ENCODE results near the gene ZNF611.
"Not testable (repeated sequence)": the region's sequence is repeated elsewhere in the genome, so short reads cannot be mapped to it uniquely, and the experiment has no call there.

Gene ZNF611

DNA sequence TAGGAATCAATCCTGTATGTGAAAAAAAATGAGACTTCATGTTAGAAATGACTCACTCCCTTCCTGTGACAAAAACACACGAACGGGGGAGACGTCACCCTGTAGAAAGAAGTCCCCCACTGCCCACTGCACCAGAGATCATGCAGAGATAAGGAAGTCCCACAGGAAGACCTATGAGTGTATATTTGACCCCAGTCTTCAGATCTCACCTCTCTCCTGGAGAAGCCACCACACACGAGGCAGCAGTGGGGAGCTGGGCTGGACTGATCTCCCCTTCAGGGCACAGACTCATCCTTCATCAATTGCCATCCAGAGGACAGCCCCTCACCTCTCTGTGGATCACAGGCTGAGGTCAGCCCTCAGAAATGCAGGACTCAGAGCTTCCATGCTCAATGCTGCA, 18.9 kb downstream of the ZNF611 start:
- not testable (repeated sequence) for DNase-seq

DNA sequence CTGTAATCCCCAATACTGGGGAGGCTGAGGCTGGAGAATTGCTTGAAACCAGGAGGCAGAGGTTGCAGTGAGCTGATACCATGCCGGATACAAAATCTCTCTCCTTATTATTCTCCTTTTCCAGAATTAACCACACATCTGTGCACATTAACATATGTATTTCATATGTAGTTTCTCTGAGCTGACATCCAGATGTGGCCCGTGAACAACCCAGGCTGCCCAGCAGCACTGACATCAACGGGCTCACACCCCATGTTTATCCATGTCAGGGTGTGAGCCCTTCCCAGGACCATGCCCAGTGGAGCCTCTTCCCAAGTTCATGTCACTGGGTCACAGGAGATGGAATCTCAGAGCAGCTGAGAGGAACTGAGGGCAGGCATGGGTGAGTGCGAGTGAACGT, 19.5 kb downstream of the ZNF611 start:
- not testable (repeated sequence) for DNase-seq

DNA sequence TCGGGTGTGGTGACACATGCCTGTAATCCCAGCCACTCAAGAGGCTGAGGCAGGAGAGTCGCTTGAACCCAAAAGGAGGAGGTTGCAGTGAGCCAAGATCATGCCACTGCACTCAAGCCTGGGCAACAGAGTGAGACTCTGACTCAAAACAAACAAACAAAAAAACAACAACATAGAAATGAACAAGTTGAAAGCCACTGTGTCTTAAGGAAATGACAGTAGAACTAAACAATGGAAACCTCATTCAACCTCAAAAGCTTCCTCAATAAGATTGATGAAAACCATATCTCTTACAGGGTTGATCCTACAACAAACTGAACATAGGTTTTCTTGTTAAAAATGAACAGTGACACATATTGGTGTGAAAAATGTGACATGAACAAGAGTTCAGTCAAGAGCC, 21.8 kb downstream of the ZNF611 start:
- DNase-seq = not testable (repeated sequence)

DNA sequence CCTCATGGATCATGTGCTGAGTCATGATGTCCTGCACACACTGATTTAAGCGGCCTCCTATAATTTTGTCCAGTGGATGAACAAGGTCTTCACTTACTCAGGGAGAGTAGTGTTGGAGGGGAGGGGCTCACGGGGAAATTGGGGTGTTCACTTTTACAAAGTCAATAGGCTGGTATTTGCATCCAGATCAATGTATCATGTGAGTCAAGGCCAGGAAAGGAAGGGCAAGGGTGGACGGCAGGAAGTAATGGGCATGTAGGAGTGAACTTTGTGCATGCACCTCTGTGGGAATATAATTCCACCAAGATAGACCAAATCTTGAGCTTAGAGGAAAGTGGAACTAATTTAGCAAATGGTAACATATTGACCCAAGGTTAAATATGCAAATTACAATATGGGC, 23.2 kb downstream of the ZNF611 start:
- DNase-seq = not testable (repeated sequence)

DNA sequence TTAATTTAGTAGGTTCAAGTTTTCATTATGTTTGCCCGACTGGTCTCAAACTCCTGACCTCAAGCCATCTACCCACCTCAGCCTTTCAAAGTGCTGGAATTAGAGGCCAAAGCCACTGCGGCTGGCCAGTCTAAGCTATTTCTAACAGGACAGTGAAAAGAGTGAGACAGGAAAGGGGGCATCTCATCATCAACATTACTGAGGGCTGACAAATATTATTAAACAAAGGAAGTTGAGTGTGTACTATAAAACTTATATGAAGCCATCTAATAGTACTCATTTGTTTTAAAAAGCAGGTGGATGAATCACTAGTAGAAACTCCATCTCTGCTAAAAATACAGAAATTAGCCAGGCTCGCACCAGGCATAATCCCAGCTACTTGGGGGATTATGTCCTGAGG, 24.3 kb downstream of the ZNF611 start:
- DNase-seq = no peak

DNA sequence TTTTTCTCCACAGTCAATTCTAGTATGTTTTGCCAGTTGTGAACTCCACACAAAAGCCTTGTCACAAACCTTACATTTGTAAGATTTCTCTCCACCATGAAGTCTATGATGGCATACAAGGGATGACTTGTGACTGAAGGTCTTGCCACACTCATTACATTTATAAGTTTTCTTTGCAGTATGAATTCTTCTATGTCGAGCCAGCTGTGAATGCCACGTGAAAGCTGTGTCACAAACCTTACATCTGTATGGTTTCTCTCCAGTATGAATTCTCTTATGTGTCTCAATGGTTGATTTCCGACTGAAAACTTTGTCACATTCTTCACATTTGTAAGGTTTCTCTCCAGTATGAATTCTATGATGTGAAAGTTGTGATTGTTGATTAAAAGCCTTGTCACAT, 29.2 kb downstream of the ZNF611 start:
- DNase-seq = not testable (repeated sequence)

DNA sequence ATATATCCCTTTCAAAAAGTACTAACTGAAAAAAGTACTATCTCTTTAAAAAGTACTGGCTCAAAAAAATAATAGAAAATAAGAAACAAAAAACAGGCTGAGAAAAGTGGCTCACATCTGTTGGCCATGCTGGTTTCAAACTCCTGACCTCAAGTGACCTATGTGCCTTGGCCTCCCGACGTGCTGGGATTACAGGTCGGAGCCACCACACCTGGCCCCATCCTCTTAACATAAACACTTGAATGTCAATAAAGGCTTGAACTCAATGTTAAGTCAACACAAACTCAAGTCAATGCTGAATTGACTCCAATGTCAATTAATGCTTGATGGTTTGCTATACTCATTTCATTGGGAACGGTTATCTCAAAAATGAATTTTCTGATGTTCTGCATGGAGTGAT, 30.9 kb downstream of the ZNF611 start:
- no peak for DNase-seq

DNA sequence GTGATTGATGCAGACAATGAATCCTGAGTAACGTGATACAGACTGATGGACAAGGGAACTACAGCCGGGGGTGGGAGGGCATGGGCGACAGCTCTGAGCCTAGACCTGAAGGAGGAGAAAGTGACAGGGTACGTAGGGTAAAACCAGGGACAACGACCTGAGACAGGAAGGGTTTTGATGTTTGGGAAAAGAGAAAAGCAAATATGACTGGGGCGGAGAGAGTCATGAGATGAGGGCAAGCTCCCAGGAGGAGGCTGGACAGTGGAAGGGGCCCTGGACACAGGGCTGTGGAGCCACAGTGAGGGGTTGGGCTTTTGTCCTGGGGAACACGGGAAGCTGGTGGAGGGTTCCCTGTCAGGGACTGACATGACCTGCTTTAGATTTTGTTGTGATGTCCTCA, 34.2 kb downstream of the ZNF611 start:
- no peak for DNase-seq

DNA sequence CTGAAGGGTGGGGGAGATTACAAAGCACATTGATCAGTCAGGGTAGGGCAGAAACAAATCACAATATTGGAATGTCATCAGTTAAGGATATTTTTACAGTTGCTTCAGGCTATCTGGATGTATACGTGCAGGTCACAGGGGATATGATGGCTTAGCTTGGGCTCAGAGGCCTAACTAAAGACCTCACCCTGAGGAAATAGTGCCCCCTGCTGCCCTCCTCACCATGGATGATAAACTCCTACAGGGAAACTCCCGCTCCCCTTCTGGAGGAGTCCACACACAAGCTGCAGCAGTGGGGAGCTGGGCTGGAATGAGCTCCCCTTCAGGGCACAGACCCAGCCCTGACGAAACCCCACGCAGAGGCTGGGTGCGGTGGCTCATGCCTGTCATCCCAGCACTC, 35.3 kb downstream of the ZNF611 start:
- DNase-seq = not testable (repeated sequence)

DNA sequence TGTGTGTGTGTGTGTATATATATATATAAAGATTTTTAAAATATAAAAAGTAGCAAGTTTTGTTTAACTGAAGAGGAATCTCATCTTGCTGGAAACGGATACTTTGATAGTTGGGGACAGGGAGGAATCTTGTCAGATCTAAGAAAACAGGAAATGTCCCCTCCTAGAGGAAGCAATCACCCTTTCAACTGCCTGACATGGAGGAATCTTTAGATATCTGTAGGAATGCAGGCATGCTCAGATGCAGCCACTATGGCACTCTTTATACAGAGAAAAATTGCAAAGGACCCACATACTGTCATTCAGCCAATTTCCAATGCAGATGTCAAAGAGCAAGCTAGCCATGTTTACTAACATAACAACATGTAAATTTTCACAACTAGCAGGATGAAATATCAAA, 38.8 kb downstream of the ZNF611 start:
- no peak for DNase-seq

DNA sequence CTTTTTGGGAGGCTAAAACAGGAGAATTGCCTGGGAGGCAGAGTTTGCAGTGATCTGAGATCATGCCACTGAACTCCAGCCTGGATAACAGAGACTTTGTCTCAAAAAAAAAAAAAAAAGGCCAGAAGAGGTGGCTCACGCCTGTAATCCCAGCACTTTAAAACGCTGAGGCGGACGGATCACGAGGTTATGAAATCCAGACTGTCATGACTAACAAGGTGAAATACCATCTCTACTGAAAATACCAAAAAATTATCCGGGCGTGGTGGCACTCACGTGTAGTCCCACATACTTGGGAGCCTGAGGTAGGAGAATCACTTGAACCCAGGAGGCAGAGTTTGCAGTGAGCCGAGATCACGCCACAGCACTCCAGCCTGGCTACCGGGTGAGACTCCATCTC, 39.9 kb downstream of the ZNF611 start:
- DNase-seq = no peak

DNA sequence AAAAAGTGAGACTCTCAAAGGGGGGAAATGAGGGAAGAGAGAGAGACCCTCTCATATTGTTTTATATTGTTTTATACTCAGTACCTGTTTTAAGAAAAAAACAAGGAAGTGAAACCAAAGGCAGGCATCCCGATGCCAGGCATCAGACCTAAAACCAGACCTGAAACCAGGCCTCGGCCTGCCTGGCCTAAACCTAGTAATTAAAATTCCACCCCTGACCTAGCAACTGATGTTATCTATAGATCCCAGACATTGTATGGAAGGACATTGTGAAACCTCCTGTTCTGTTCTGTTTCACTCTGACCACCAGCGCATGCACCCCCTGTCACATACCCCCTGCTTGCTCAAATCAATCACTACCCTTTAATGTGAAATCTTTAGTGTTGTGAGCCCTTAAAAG, 40.6 kb downstream of the ZNF611 start:
- not testable (repeated sequence) for DNase-seq

DNA sequence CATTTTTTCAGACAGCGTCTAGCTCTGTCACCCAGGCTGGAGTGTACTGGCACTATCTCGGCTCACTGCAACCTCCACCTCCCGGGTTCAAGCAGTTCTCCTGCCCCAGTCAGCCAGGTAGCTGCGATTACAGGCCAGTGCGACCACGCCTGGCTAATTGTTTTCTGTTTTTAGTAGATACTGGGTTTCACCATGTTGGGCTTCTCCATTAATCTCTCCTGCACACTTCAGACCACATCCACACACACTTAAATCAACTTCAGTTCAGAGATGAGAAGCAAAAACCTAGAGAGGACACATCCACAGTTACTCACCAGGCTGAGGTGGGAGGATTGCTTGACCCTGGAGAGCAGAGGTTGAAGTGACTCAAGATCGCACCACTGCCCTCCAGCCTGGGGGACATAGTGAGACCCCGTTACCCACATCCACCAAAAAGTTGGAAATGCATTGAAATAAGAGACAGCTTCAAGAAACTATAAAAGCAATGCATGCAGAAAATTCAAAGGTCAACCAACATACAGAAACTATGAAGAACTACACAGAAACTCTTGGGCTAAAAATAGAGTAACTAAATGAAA, 42.3 kb downstream of the ZNF611 start:
- no peak for DNase-seq

DNA sequence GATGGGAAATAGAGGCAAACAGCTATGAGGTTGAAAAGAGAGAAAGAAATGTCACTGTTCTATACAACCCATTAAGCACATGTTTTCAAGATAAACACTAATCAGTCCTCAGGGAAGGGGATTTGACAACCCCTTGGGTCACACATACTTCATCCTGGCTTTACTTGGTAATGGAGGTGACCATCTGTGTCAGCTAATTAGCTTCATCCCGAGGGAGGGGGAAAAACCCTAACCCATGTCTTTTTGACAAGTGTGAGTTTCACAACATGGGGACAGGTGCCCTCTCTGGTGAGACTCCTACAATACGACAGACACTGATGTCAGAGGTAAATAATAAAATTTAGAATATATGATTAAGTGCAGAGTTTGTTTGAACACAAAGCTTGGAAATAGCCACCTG, 43.1 kb downstream of the ZNF611 start:
- DNase-seq = no peak

DNA sequence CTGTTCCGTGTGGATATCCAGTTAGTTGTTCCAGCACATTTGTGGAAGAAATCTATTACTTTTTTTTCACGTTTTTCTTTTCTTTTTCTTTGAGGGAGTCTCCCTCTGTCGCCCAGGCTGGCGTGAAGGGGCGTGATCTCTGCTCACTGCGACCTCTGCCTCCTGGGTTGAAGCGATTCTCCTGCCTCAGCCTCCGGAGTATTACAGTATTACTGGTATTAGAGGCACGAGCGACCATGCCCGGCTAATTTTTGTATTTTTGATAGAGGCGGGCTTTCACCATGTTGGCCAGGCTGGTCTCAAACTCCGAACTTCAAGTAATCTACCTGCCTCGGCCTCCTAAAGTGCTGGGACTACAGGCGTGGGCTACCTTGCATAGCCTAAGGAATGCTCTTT, 43.6 kb downstream of the ZNF611 start:
- DNase-seq = no peak

DNA sequence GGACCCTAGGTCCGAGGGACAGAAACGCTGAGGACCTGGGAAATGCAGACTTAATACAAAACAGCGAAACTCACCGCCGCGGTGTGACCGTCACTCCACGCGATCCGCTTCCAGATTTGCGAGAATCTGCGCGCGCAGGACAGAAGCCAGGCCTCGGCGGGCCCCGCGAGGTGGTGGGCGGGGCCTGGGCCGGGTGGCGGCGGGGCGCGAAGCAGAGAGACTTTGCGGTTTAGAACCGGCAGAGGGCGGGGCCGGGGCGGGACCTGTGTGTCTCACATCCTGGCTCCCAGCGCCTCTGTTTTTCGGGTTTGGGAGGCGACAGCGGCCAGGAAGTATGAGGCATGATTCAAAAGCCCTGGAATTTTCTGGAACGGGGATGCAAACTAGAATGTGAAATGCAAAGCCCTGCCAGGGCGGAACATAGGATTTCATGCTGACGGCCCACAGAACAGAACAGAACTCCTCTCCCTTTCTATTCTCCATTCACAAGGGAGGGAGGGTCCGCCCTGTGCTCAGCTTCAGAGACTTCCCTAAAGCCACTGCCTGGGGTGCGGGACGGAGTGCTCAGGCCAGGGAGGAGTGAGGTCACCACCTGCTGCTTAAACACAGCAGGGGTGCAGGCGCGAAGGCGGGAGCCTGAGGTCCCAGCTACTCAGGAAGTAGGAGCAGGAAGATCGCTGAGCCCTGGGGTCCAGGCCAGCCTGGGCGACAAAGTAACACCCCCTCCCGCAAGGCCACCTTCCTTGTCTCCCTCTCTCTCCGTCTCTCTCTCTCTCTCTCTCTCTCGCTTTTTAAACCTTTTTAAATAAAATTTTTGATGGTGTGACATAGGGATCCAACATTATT, 44.3 kb downstream of the ZNF611 start:
- peak; percentile 91 for DNase-seq

DNA sequence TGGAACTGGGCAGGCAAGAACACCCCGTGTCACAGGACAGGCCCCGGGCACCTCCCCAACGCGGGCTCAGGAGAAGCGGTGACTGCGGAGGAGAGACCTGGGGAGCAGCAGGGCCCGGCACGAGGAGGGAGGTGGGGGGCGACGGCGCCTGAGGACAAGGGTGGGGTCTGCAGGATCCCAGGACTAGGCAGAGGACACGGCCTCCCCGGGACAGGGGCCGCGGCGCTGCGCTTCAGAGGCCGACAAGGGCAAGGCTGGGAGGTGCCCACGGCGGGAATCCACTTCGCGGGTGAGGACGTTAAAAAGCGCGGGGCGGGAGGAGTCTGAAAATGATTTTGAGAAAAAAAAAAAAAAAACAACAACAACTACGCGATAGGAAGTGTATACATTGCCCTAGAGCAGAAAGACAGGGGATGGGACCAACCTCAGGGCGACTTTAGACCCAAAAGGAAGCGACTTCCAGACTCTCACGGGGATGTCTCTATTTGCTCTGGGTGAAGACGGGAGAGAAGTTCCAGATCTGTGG, 44.9 kb downstream of the ZNF611 start:
- DNase-seq = no peak

DNA sequence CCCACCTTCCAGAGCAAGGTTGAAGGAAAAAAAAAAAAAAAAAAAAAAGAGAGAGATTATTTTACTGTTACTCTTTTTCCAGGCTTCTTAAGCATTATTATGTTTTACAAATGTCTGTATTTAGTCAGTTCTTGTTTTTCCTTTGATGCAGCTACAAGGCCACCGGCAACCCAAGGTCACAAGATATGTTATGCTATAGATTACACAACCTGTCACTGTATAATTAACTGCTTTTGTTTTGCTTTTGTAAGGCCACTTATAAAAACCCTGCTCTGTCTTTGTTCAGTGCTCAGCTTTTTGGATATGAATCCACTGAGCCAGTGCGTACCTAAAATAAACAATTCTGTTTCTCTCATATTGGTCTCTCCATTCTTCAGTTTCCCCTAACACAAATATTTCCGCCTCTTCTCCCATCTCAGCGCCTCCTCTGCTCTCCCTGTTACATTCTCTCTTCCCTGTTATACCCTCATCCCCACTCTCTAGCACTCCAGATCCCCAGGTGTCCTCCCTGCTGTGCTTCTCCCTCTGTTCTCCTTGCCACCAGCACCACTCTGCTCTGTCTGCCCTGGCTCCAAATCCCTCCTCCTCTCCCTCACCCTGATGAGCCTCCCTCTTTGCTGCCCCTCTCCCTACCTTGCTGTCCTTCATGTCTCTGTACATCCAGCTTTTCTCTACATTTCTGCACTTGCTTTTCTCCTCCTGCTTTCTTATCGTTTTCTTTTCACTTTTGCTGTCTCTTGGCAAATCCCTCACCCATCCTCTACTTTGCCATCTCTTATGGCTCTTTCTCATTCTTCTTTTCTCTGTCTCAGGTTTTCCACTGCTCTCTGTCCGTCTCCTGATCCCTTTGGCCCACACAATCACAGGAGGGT, 45.7 kb downstream of the ZNF611 start:
- DNase-seq = not testable (repeated sequence)

DNA sequence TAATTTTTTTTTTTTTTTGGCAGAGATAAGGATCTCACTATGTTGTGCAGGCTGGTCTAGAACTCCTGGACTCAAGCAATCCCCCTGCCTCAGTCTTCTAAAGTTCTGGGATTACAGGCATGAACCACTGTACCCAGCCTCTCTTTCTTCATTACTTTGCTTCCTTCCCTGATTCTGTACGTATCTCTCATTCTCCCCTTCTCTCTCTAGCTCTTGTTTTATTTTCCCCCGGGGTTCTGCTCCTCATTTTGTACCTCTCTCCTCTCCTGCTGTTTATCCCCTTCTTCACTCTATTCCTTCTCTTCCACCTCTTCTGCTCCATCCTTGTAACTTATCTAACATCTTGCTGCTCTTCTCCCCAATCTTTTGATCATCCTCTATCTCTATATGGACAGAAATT, 46.5 kb downstream of the ZNF611 start:
- DNase-seq = no peak

DNA sequence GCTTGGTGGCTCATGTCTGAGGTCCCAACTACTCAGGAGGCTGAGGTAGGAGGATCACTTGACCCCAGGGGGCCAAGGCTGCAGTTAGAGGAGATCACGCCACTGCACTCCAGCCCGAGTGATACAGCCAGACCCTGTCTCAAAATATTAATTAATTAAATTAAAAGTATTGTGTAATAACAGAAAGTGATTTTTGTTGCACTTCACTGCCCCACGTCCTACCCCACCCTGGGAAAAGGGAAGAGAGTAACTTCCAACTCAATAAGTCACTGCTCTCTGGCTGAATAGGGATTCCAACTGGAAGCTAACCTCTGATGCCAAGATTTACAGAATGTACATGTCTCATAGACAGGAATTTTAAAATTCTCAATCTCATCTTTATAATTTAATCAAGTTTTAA, 47.2 kb downstream of the ZNF611 start:
- DNase-seq = no peak

DNA sequence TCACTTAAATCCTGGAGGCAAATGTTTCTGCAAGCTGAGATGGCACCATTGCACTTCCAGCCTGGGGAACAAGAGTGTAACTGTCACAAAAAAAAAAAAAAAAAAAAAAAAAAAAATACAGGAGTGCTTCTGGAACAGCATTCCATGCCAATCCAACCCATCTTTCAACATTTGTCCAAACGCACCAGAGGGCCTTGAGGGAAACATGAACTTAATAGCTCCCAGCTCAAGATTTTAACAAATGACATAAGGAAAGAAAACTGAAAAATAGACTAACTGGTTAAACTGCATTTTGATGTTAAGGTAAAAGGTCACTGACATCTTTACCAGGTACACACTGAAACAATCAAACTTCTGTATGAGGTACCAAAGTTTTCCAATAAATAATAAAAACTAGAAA, 49.0 kb downstream of the ZNF611 start:
- no peak for DNase-seq

DNA sequence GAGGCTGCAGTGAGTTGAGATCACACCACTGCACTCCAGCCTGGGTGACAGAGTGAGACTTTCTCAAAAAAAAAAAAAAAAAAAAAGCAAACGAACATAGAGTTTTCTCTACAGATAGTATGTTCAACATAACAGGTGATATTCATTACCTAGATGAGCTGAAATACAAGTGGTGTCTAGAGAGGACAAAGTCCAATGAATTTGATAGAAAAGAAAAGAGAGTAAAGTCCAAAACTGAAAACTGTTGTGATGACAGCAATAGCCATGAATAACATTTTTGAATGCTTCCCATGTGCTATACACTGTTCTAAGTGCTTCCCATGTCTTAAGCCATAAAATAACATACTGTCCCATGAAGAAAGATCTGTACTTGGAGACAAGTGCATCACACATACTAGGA, 53.6 kb downstream of the ZNF611 start:
- not testable (repeated sequence) for DNase-seq

DNA sequence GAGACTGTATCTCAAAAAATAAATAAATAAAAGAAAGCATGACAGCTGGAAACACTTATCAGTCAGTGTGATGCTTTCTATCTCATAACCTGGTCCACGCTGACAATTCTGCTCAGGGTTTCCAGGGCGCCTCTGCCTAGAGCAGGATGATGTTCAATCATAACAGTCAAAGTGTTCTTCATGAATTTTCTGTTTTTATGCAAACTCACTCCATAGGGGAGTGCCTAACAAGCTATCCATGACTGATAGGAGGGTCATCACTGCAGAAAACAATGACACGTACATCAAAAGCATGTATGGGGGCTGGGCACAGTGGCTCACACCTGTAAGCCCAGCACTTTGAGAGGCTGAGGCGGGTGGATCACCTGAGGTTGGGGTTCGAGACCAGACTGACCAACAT, 55.2 kb downstream of the ZNF611 start:
- no peak for DNase-seq

DNA sequence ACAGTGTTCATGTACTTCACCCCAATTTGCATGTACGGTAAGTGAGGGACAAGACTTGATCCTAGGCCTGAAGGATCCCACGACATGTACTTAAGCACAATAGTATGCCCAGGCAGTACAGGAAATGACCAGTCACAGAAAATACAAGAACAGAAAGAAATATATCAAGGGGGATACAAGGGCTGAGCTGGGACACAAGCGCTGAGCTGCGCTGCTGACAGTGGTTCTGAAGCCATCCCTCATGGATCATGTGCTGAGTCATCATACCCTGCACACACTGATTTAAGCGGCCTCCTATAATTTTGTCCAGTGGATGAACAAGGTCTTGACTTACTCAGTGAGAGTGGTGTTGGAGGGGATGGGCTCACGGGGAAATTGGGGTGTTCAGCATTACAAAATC, 59.6 kb downstream of the ZNF611 start:
- not testable (repeated sequence) for DNase-seq

Data from activated T-cell treated with anti-CD3 and anti-CD28 coated beads, Interleukin-2, amount 50 U/mL, for 1 hour (primary cell).